ENCODE data around the gene STON2. TPM values are rescaled to one million over a fixed set of nuclear protein-coding genes. Genes with fewer than 3 reads are reported as not detected.
A peak's percentile ranks its signal among the peaks of the same experiment; 100 is the strongest.

STON2 gene
- total and polyA plus RNA-seq, 2 of the 13 experiments (the other 11 are each of a cell fraction or from before 2014, with no cell fraction given): 2.1 to 11.0 TPM

DNA sequence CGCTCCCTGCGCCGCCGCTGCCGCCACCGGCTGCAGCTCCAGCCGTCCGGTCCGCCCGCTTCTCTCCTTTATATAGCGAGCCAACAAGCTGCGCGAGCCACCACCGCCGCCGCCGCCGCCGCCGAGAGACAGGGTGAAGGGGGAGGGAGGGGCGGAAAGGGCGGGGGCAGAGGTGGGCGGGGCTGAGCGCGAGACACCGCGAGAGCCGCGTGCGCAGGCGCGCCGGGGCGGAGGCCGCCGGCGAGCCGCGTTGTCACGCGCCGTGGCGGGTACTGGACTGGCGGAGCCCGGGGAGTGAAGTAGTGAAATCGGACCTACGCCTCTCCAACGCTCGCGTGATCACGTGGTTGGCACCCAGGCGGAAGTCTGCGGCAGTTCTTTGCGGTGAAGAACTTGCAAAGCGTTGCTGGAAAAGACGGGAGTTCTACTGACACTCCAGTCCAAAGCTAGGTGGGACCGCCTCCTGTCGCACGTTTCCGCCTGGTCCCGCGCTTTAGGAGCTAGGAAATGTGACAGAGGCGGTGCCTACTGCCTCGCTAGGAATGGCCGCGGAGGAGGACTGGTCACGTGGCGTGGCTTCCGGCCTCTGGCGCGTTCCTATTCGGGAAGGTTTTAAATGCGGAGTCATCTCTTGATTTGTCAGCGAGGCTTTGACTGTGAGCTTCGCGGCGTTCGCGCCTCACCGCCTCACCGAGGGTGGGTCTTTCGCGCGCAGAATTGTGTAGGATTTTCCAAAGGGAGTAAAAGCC is 179.1 kb downstream of the STON2 start, which contains the start of gene GTF2A1 (continued):
- TF ChIP-seq IKZF4 (CRISPR knock-in tag; IDR thresholded peaks at IDR 0.05; ENCODE audit: borderline replicate concordance, low read depth, not compliant biosample characterization): peak; percentile 22
- TF ChIP-seq POLR2A (IDR thresholded peaks at IDR 0.05; ENCODE audit: insufficient read depth in 1 of 2, low read depth in 2 of 2, low read length in 2 of 2): peak; percentile 86 to 89
- TF ChIP-seq ZKSCAN1 (IDR thresholded peaks at IDR 0.05; ENCODE audit: low read length): peak; percentile 10; the same call in 1 of the 2 replicates
- TF ChIP-seq ZNF570 (CRISPR knock-in tag; IDR thresholded peaks at IDR 0.05; ENCODE audit: borderline replicate concordance): 0 out of 2 replicates have a peak, but pooled peaks have one; percentile 48
- TF ChIP-seq KLF12 (CRISPR knock-in tag; IDR thresholded peaks at IDR 0.05; ENCODE audit: borderline replicate concordance): peak; percentile 79; the same call in 1 of the 2 replicates
- TF ChIP-seq EZH2 (conservative IDR thresholded peaks at IDR 0.05; ENCODE audit: low read depth, low read length): no peak
- no peak for TF ChIP-seq FOXM1 (CRISPR knock-in tag; IDR thresholded peaks at IDR 0.05)
- TF ChIP-seq, protein P1, sequence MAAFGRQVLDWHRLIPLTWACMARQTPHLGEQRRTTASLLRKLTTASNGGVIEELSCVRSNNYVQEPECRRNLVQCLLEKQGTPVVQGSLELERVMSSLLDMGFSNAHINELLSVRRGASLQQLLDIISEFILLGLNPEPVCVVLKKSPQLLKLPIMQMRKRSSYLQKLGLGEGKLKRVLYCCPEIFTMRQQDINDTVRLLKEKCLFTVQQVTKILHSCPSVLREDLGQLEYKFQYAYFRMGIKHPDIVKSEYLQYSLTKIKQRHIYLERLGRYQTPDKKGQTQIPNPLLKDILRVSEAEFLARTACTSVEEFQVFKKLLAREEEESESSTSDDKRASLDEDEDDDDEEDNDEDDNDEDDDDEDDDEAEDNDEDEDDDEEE (CRISPR knock-in tag; IDR thresholded peaks at IDR 0.05): 0 out of 2 replicates have a peak, but pooled peaks have one; percentile 47
- peak; percentile 76 for TF ChIP-seq ZNF430 (CRISPR knock-in tag; IDR thresholded peaks at IDR 0.05)
- peak; percentile 91 for TF ChIP-seq ZFP82 (CRISPR knock-in tag; IDR thresholded peaks at IDR 0.05; ENCODE audit: borderline replicate concordance)
- TF ChIP-seq, protein P2, sequence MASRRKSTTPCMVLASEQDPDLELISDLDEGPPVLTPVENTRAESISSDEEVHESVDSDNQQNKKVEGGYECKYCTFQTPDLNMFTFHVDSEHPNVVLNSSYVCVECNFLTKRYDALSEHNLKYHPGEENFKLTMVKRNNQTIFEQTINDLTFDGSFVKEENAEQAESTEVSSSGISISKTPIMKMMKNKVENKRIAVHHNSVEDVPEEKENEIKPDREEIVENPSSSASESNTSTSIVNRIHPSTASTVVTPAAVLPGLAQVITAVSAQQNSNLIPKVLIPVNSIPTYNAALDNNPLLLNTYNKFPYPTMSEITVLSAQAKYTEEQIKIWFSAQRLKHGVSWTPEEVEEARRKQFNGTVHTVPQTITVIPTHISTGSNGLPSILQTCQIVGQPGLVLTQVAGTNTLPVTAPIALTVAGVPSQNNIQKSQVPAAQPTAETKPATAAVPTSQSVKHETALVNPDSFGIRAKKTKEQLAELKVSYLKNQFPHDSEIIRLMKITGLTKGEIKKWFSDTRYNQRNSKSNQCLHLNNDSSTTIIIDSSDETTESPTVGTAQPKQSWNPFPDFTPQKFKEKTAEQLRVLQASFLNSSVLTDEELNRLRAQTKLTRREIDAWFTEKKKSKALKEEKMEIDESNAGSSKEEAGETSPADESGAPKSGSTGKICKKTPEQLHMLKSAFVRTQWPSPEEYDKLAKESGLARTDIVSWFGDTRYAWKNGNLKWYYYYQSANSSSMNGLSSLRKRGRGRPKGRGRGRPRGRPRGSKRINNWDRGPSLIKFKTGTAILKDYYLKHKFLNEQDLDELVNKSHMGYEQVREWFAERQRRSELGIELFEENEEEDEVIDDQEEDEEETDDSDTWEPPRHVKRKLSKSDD (CRISPR knock-in tag; IDR thresholded peaks at IDR 0.05; ENCODE audit: low read depth): peak; percentile 58; the same call in 1 of the 2 replicates
- TF ChIP-seq ZNF777 (CRISPR knock-in tag; IDR thresholded peaks at IDR 0.05): peak; percentile 74; the same call in 1 of the 2 replicates
- TF ChIP-seq SIX4 (CRISPR knock-in tag; IDR thresholded peaks at IDR 0.05): peak; percentile 85
- TF ChIP-seq, protein P3, sequence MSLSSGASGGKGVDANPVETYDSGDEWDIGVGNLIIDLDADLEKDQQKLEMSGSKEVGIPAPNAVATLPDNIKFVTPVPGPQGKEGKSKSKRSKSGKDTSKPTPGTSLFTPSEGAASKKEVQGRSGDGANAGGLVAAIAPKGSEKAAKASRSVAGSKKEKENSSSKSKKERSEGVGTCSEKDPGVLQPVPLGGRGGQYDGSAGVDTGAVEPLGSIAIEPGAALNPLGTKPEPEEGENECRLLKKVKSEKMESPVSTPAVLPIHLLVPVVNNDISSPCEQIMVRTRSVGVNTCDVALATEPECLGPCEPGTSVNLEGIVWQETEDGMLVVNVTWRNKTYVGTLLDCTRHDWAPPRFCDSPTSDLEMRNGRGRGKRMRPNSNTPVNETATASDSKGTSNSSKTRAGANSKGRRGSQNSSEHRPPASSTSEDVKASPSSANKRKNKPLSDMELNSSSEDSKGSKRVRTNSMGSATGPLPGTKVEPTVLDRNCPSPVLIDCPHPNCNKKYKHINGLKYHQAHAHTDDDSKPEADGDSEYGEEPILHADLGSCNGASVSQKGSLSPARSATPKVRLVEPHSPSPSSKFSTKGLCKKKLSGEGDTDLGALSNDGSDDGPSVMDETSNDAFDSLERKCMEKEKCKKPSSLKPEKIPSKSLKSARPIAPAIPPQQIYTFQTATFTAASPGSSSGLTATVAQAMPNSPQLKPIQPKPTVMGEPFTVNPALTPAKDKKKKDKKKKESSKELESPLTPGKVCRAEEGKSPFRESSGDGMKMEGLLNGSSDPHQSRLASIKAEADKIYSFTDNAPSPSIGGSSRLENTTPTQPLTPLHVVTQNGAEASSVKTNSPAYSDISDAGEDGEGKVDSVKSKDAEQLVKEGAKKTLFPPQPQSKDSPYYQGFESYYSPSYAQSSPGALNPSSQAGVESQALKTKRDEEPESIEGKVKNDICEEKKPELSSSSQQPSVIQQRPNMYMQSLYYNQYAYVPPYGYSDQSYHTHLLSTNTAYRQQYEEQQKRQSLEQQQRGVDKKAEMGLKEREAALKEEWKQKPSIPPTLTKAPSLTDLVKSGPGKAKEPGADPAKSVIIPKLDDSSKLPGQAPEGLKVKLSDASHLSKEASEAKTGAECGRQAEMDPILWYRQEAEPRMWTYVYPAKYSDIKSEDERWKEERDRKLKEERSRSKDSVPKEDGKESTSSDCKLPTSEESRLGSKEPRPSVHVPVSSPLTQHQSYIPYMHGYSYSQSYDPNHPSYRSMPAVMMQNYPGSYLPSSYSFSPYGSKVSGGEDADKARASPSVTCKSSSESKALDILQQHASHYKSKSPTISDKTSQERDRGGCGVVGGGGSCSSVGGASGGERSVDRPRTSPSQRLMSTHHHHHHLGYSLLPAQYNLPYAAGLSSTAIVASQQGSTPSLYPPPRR (CRISPR knock-in tag; IDR thresholded peaks at IDR 0.05; ENCODE audit: borderline replicate concordance): peak; percentile 62; the same call in 1 of the 2 replicates
- peak; percentile 64; the same call in 1 of the 2 replicates for TF ChIP-seq E2F5 (CRISPR knock-in tag; conservative IDR thresholded peaks at IDR 0.05)
- peak; percentile 45 for TF ChIP-seq NRL (CRISPR knock-in tag; IDR thresholded peaks at IDR 0.05; ENCODE audit: borderline replicate concordance)
